PC-9 (cell line): ENCODE results near the gene ACAD10.

Experiments used
- EZH2 ChIP-seq: fragments of 200-600 bp; sonication (generic); IDR thresholded peaks from 2 replicates; pipeline ENCODE4 v1.8.0; 2017; ENCODE audit warnings: antibody characterized with exemption, low read depth
- TF ChIP-seq, protein P1 (sequence below): fragments of 200-600 bp; sonication (generic); conservative IDR thresholded peaks from 2 replicates; pipeline ENCODE4 v1.6.1; 2017; ENCODE audit warnings: mixed run types, antibody characterized with exemption, mild to moderate bottlenecking, moderate library complexity

DNA sequence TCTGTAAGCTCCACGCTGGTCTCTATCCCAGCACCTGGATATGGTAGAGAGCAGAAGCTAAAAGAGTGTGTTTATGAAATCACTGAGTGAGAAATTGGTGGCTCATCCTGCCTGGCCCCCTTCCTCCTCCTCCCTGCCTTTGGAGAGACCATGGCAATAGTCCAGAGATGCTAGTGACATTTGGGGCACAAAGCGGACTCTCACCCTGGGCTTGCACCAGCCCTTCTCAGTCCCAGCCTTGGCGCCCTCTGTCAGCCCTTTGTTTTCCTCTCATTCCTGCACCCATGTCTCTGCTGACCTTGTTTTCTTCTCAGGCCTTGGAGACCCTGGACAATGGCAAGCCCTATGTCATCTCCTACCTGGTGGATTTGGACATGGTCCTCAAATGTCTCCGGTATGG, 99.1 kb downstream of the ACAD10 start:
- TF ChIP-seq, protein P1, sequence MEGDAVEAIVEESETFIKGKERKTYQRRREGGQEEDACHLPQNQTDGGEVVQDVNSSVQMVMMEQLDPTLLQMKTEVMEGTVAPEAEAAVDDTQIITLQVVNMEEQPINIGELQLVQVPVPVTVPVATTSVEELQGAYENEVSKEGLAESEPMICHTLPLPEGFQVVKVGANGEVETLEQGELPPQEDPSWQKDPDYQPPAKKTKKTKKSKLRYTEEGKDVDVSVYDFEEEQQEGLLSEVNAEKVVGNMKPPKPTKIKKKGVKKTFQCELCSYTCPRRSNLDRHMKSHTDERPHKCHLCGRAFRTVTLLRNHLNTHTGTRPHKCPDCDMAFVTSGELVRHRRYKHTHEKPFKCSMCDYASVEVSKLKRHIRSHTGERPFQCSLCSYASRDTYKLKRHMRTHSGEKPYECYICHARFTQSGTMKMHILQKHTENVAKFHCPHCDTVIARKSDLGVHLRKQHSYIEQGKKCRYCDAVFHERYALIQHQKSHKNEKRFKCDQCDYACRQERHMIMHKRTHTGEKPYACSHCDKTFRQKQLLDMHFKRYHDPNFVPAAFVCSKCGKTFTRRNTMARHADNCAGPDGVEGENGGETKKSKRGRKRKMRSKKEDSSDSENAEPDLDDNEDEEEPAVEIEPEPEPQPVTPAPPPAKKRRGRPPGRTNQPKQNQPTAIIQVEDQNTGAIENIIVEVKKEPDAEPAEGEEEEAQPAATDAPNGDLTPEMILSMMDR, result no peak
- no peak for TF ChIP-seq EZH2
